Measurements from ENCODE around the gene BBS12. TPM values are rescaled to one million over a fixed set of nuclear protein-coding genes. Genes with fewer than 3 reads are reported as not detected.

BBS12 gene
- total and polyA plus RNA-seq, 9 of the 15 experiments (the other 6 are each of a cell fraction or from before 2014, with no cell fraction given): 2.7 to 6.5 (median 3.3) TPM

- no peaks in the 10 kb centered on the region for H3K27me3 ChIP-seq (ENCODE audit: control insufficient read depth in 2 of 2, insufficient read depth in 2 of 2, low read length in 2 of 2)
- H3K9ac ChIP-seq (ENCODE audit: insufficient read depth in 1 of 2, low read depth in 2 of 2, low read length in 2 of 2): peak overlapping the region in 1 of 2 experiments; percentile 35; a peak in 2 of 4 replicates
- no peaks in the 10 kb centered on the region for H3K36me3 ChIP-seq (ENCODE audit: control insufficient read depth, insufficient read depth, low read length)
- no peaks in the 10 kb centered on the region for H4K20me1 ChIP-seq (replicated peaks; ENCODE audit: control insufficient read depth, insufficient read depth, low read length)
- H3K9me3 ChIP-seq (replicated peaks; ENCODE audit: control insufficient read depth, insufficient read depth, low read depth, low read length): no peaks in the 10 kb centered on the region
- FAIRE-seq (no peak), ATAC-seq (peak; percentile 22; the same call in 2 of the 3 replicates), DNase-seq (ENCODE audit: extremely low read depth in 1 of 4, low spot score in 3 of 4) (no peak)
- in situ Hi-C loops (cut with MboI): no loop called here
- no peak overlapping the region for H3K4me2 ChIP-seq (ENCODE audit: insufficient read depth, low read length)
- no peak overlapping the region for H3K4me3 ChIP-seq
- peak overlapping the region; percentile 73 for H2AFZ ChIP-seq (ENCODE audit: low read depth, low read length)
- WGBS (ENCODE audit: insufficient coverage, low coverage, missing lambda C conversion rate): 8% methylated on average over 1 of the region's 1 CpG
- ChIA-PET CTCF (ENCODE audit: low intra/inter-chr PET ratio) (no interaction called here), POLR2A (interaction anchor here (1.8 kb wide), 1 partner anchor 12 kb away, joined by 4 read pairs; no protein-coding TSS in a partner anchor)
- H3K4me1 ChIP-seq (replicated peaks in 1 of 2; ENCODE audit: control insufficient read depth in 2 of 2, insufficient read depth in 2 of 2, low read length in 2 of 2): peaks cover 10 to 38% of the 10 kb centered on the region in 2 experiments; a peak in 3 of 5 replicates
- peak overlapping the region; percentile 63; the same call in 1 of the 3 replicates for H3K27ac ChIP-seq (ENCODE audit: extremely low read depth, low read depth, low read length)
- intact Hi-C loops (cut with micrococcal nuclease): loop anchor here (2.0 kb wide), 2 partner anchors 34 to 62 kb away; partner anchors contain the start of gene FGF2
- H3K9me1 ChIP-seq (ENCODE audit: control insufficient read depth, insufficient read depth, low read length): no peaks in the 10 kb centered on the region
- H3K79me2 ChIP-seq (ENCODE audit: control insufficient read depth, insufficient read depth, low read length): no peaks in the 10 kb centered on the region
- no TSS peak for BruUV-seq (replicated peaks)
- no peak for TF ChIP-seq IRF1 (CRISPR knock-in tag; IDR thresholded peaks at IDR 0.05; ENCODE audit: borderline replicate concordance)
- peak; percentile 37; the same call in 1 of the 2 replicates for TF ChIP-seq JUND (IDR thresholded peaks at IDR 0.05; ENCODE audit: borderline replicate concordance, low read depth, low read length)
- no peak for TF ChIP-seq JUND (tag; IDR thresholded peaks at IDR 0.05; ENCODE audit: borderline replicate concordance, low read depth, low read length)
- no peak for TF ChIP-seq KDM5B (IDR thresholded peaks at IDR 0.05; ENCODE audit: insufficient replicate concordance, low read depth, low read length)
- peak; percentile 85 for TF ChIP-seq ATF3 (IDR thresholded peaks at IDR 0.05)
- no peak for TF ChIP-seq ATF3 (CRISPR knock-in tag; conservative IDR thresholded peaks at IDR 0.05)
- peak; percentile 77 for TF ChIP-seq CEBPG (CRISPR knock-in tag; IDR thresholded peaks at IDR 0.05)
- peak; percentile 82 to 97 for TF ChIP-seq CEBPG (tag; conservative IDR thresholded peaks at IDR 0.05 in 1 of 2, IDR thresholded peaks at IDR 0.05 in 1 of 2)
- TF ChIP-seq ZBTB9 (CRISPR knock-in tag; IDR thresholded peaks at IDR 0.05): no peak
- TF ChIP-seq ARID1B (IDR thresholded peaks at IDR 0.05): peak; percentile 21; the same call in 1 of the 2 replicates
- peak; percentile 27; the same call in 1 of the 2 replicates for TF ChIP-seq ATF7 (IDR thresholded peaks at IDR 0.05)
- TF ChIP-seq SMARCA4 (IDR thresholded peaks at IDR 0.05): peak; percentile 36; the same call in 1 of the 2 replicates
- no peak for TF ChIP-seq STAT5B (CRISPR knock-in tag; IDR thresholded peaks at IDR 0.05)
- TF ChIP-seq ZNF3 (CRISPR knock-in tag; IDR thresholded peaks at IDR 0.05): no peak
- TF ChIP-seq TAF1 (IDR thresholded peaks at IDR 0.05; ENCODE audit: control insufficient read depth, extremely low read depth, insufficient read depth, low read length, severe bottlenecking): no peak
- no peak for TF ChIP-seq CREM (IDR thresholded peaks at IDR 0.05; ENCODE audit: low read depth)
- peak; percentile 69; the same call in 1 of the 2 replicates for TF ChIP-seq JUN (IDR thresholded peaks at IDR 0.05; ENCODE audit: borderline replicate concordance, low read depth, low read length)
- no peak for TF ChIP-seq JUN (CRISPR knock-in tag; IDR thresholded peaks at IDR 0.05; ENCODE audit: borderline replicate concordance)
- no peak for TF ChIP-seq ELK3 (CRISPR knock-in tag; IDR thresholded peaks at IDR 0.05)
These were observed 32.3 kb downstream of the BBS12 start for GRCh38 chr4:122764821-122765215.

All from K562 (cell line).